ENCODE results near the gene RNU6-1. TPM values are rescaled to one million over a fixed set of nuclear protein-coding genes. Genes with fewer than 3 reads are reported as not detected.

Gene RNU6-1
- polyA plus RNA-seq, 3 donors: not detected

GRCh38 chr15:67852418-67852817 is 12.6 kb upstream of the RNU6-1 start:
- H3K36me3 Mint-ChIP-seq: peaks cover 0 to 6% of the 10 kb centered on the region in 2 donors
- Histone ChIP-seq H3K4me1 (ENCODE audit: control insufficient read depth in 1 of 2, insufficient read depth in 2 of 2, low read length in 2 of 2) (peaks cover 15% of the 10 kb centered on the region in 2 donors), H3K9ac (ENCODE audit: insufficient read depth, low read length, poor library complexity, severe bottlenecking) (no peak overlapping the region), H3K9me3 (replicated peaks in 1 of 2; ENCODE audit: control insufficient read depth in 1 of 2, insufficient read depth in 1 of 2, low read length in 2 of 2) (peaks cover 7 to 23% of the 10 kb centered on the region in 2 donors), H3K27me3 (ENCODE audit: control insufficient read depth in 2 of 2, insufficient read depth in 2 of 2, low read length in 2 of 2) (no peaks in the 10 kb centered on the region), H4K20me1 (ENCODE audit: insufficient read depth, low read length) (no peaks in the 10 kb centered on the region), H2AFZ (ENCODE audit: insufficient read depth, low read depth, low read length, poor library complexity, severe bottlenecking) (no peak overlapping the region), H3K79me2 (ENCODE audit: insufficient read depth, low read length) (no peaks in the 10 kb centered on the region), H3K4me3 (replicated peaks in 1 of 3; ENCODE audit: low read depth in 2 of 3, low read length in 3 of 3) (no peak overlapping the region), H3K36me3 (replicated peaks in 1 of 2; ENCODE audit: control insufficient read depth in 1 of 2, insufficient read depth in 2 of 2, low read length in 2 of 2) (no peaks in the 10 kb centered on the region), H3K4me2 (replicated peaks; ENCODE audit: extremely low read depth, low read length, poor library complexity, severe bottlenecking) (no peak overlapping the region), H3K27ac (ENCODE audit: low read depth in 1 of 2, low read length in 2 of 2) (no peak overlapping the region)
- peak overlapping the region in 1 of 7 donors; percentile 68 for H3K27ac Mint-ChIP-seq
- no peak for DNase-seq
- no peak overlapping the region for H3K4me3 Mint-ChIP-seq
- peaks cover 7 to 24% (median 19%) of the 10 kb centered on the region in 7 donors for H3K9me3 Mint-ChIP-seq
- 100% methylated on average over 1 of the region's 3 CpGs for WGBS (ENCODE audit: insufficient coverage)
- intact Hi-C loops (cut with micrococcal nuclease): no loop called here
- H3K27me3 Mint-ChIP-seq (ENCODE audit: low read depth in 3 of 3): peaks cover 0 to 6% (median 1%) of the 10 kb centered on the region in 3 donors
- H3K4me1 Mint-ChIP-seq: peaks cover 20% of the 10 kb centered on the region
- no peak for TF ChIP-seq CTCF (IDR thresholded peaks at IDR 0.05)

GRCh38 chr15:67850994-67851571 is 11.2 kb upstream of the RNU6-1 start:
- Histone ChIP-seq H4K20me1 (ENCODE audit: insufficient read depth, low read length) (no peaks in the 10 kb centered on the region), H3K36me3 (replicated peaks in 1 of 2; ENCODE audit: control insufficient read depth in 1 of 2, insufficient read depth in 2 of 2, low read length in 2 of 2) (no peaks in the 10 kb centered on the region), H3K79me2 (ENCODE audit: insufficient read depth, low read length) (no peaks in the 10 kb centered on the region), H3K27ac (ENCODE audit: low read depth in 1 of 2, low read length in 2 of 2) (peak overlapping the region; percentile 64 to 76), H3K4me3 (replicated peaks in 1 of 3; ENCODE audit: low read depth in 2 of 3, low read length in 3 of 3) (peak overlapping the region in 1 of 3 experiments; percentile 19), H3K9me3 (replicated peaks in 1 of 2; ENCODE audit: control insufficient read depth in 1 of 2, insufficient read depth in 1 of 2, low read length in 2 of 2) (peaks cover 7 to 23% of the 10 kb centered on the region in 2 donors), H3K4me2 (replicated peaks; ENCODE audit: extremely low read depth, low read length, poor library complexity, severe bottlenecking) (peak overlapping the region; percentile 14), H3K4me1 (ENCODE audit: control insufficient read depth in 1 of 2, insufficient read depth in 2 of 2, low read length in 2 of 2) (peaks cover 15% of the 10 kb centered on the region in 2 donors), H3K9ac (ENCODE audit: insufficient read depth, low read length, poor library complexity, severe bottlenecking) (peak overlapping the region; percentile 12), H2AFZ (ENCODE audit: insufficient read depth, low read depth, low read length, poor library complexity, severe bottlenecking) (no peak overlapping the region), H3K27me3 (ENCODE audit: control insufficient read depth in 2 of 2, insufficient read depth in 2 of 2, low read length in 2 of 2) (no peaks in the 10 kb centered on the region)
- peak; percentile 86 to 96 (median 93) for DNase-seq
- Mint-ChIP-seq H3K4me1 (peaks cover 20% of the 10 kb centered on the region), H3K9me3 (peaks cover 8 to 24% (median 19%) of the 10 kb centered on the region in 7 donors), H3K4me3 (peak overlapping the region; percentile 25 to 71), H3K36me3 (peaks cover 0 to 6% of the 10 kb centered on the region in 2 donors), H3K27me3 (ENCODE audit: low read depth in 3 of 3) (peaks cover 0 to 6% (median 1%) of the 10 kb centered on the region in 3 donors), H3K27ac (peak overlapping the region; percentile 88 to 95 (median 94))
- no CpG with 5 or more reads among the region's 4 CpGs for WGBS (ENCODE audit: insufficient coverage)
- intact Hi-C loops (cut with micrococcal nuclease): no loop called here
- no peak for TF ChIP-seq CTCF (IDR thresholded peaks at IDR 0.05)

Data from CD14-positive monocyte (primary cell).